Fibroblast of skin of right biceps (primary cell): ENCODE data around the gene HOXB9.

Experiments used
- DNase-seq: peaks from one replicate; pipeline ENCODE4 v3.0.0-alpha.2; 2013

The HOXB9 gene

GRCh38 chr17:48623583-48623982, 2.6 kb downstream of the HOXB9 start:
- no peak for DNase-seq

GRCh38 chr17:48622857-48623256, 3.3 kb downstream of the HOXB9 start:
- no peak for DNase-seq

- DNase-seq: no peak
Measured at GRCh38 chr17:48621410-48622392, 4.5 kb downstream of the HOXB9 start.

- no peak for DNase-seq
Measured at GRCh38 chr17:48620461-48621139, 5.6 kb downstream of the HOXB9 start.

GRCh38 chr17:48619826-48620449, 6.2 kb downstream of the HOXB9 start:
- DNase-seq: no peak

- DNase-seq: peak; percentile 82
Measured at GRCh38 chr17:48618256-48618896, 7.8 kb downstream of the HOXB9 start.

GRCh38 chr17:48617471-48618255, 8.5 kb downstream of the HOXB9 start:
- no peak for DNase-seq

GRCh38 chr17:48616717-48617470, 9.3 kb downstream of the HOXB9 start:
- no peak for DNase-seq

- DNase-seq: no peak
Measured at GRCh38 chr17:48615963-48616716, 10.0 kb downstream of the HOXB9 start.

GRCh38 chr17:48615047-48615962, 10.9 kb downstream of the HOXB9 start, which contains the start of gene HOXB8:
TSS of gene HOXB8 (minus strand) at chr17:48615292. CDS start at chr17:48614704, 588 bp downstream.
- DNase-seq: peak; percentile 48

- DNase-seq: peak; percentile 43
Measured at GRCh38 chr17:48613862-48614694, 12.1 kb downstream of the HOXB9 start.

- DNase-seq: peak; percentile 71
Measured at GRCh38 chr17:48612854-48613691, 13.1 kb downstream of the HOXB9 start.

- DNase-seq: peak; percentile 75
Measured at GRCh38 chr17:48612456-48612853, 13.7 kb downstream of the HOXB9 start.

- DNase-seq: no peak
Measured at GRCh38 chr17:48611681-48612455, 14.3 kb downstream of the HOXB9 start.

GRCh38 chr17:48611213-48611612, 14.9 kb downstream of the HOXB9 start:
- DNase-seq: peak; percentile 52
